HK-2 (cell line): ENCODE results near the gene HOXA6.

Experiments used
- DNase-seq: peaks from one replicate; pipeline ENCODE4 v3.0.0-alpha.2; 2018; ENCODE audit not compliant: unreplicated experiment

HOXA6 gene

GRCh38 chr7:27147199-27148030 lies at the start of gene HOXA6:
HOXA6 (minus strand) TSS chr7:27147774; CDS start chr7:27147749, 25 bp downstream.
- DNase-seq, result peak; percentile 65

- DNase-seq, result peak; percentile 66
Observed at GRCh38 chr7:27196287-27196767, 48.8 kb upstream of the HOXA6 start.

DNA sequence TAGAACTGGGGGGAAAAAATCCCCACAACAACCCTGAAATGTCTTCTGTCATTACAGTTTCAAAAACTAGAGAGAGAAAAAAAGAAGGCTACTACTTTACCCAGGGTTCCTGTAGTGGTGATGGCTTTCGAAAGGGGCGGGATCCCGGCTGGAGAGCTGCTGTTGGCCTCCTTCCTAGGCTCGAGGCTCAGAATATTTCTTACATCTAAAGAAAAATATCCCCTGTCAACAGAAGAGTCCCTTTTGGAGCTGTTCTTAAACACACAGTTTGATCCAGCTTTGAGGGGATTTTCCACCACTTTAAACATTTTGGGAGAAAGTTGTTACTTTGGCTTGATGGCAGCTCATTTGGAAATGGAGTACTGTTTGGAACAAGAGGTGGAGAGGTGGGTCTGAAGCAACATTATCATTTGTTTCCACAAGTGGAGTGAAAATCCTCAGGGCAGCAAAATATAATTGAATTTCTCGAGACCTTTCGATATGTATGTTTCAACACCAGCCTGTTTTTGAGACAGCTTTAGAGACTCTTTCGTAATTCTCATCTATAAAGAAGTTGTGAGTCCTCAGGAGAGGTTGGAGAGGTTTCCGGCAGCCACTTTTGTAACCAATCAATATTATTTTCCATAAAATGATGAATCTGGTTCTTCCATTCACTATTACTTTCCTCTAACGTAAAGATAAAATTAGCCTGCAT lies 47.3 kb upstream of the HOXA6 start:
- DNase-seq, result no peak

- no peak for DNase-seq
Observed at GRCh38 chr7:27194002-27194352, 46.4 kb upstream of the HOXA6 start.

DNA sequence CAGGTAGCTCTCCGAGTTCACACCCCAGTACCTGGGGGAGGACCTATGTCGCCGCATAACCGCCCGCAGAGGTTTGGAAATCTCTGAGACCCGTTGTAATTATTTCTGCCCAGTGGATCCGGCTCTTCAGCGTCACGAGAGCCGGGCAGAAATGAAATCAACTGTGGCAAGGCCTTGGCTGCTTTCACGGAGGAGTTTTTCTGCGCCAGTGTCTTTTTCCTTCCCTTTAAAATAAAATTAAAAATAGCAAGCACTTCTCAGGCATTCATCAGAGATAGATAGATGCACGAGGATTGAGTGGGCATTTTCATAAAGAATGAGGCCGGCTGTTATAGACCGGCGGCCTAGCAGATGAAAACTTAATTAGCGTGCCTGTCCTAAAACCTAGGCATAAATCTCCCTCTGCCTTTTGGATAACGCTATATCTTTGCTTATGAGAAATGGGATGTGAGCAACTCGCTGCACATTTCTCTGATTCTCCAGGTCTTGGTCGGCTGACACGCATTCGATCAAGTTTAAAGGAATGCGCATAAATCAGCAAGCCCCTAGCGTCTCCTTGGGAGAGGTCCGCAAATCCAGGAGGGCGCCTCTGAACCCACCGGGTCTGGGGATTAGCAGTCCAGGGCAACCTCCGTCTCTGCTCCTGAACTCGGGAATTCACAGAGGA lies 45.9 kb upstream of the HOXA6 start:
- DNase-seq, result no peak

DNA sequence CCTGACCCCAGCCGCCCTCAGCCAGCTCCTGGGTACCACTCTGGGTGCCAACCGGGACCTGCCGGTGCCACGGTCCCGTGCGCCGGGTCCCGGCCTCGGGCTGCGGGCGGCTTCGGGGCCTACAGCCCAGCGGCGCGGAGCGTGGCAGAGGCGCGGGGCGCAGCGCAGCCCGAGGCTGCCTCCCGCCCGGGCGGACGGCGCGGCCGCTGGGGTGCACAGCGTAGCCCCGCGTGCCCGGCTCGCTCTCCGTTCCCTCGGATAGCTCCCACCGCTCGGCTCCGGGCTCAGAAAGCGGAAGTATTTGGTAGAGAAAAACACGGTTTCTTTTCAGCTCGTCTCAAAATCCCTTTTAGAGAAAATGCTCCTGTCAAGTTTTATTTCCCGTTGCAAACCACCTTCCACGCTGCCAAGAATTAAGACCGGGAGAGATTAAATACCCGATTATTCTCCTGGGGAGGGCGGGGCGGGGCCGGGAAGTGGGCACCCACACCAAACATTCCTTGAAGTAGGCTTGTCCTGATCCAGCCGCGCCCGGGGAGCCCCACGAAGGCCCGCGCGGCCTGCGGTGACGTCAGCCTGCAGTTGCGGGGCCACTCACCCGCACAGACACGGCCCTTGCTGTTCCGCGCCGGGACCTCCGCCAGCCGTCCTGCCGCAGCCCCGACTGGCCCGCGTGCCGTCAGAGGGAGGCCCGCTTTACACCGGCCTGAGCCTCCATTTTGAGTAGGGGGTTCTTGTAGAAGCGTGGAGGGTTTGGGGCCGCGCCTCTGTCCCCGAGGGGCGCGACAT lies 45.2 kb upstream of the HOXA6 start:
- DNase-seq, result no peak

- no peak for DNase-seq
Observed at GRCh38 chr7:27191833-27192545, 44.4 kb upstream of the HOXA6 start.

- no peak for DNase-seq
Observed at GRCh38 chr7:27191161-27191731, 43.7 kb upstream of the HOXA6 start.

DNA sequence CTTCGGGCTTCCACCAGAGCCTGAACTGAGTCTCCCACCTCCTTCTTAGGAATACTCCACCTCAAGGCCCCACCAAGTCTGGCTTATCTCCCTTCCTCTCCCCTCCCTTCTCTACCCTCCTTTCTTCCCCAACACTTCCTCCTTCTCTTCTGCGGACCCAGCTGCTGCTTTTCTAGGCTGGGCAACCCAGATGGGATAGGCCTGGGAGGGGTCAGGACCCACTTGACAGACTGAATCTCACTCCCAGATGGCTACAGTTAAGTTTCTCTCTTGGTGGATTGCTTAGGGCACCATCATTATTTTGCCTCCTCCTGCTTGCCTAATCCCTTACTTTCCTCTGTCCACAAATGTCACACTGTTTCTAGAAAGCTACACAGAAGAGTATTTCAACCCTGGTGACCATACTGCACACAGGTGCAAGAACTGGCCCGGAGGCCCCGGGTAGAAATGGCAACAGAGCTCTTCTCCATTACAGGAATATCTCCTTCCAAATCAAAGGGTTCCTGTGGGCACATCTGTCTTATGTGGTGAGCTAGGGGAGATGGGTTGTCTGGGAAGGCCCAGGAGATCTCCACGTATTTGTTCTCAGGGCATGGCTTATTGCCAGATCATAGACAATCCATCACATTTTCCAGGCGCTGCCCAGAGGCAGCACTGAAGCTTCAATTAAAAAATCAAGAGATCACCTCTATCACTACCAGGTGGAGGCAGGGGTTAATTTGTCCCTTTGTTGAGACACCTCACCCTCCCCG lies 42.6 kb upstream of the HOXA6 start:
- DNase-seq, result no peak

DNA sequence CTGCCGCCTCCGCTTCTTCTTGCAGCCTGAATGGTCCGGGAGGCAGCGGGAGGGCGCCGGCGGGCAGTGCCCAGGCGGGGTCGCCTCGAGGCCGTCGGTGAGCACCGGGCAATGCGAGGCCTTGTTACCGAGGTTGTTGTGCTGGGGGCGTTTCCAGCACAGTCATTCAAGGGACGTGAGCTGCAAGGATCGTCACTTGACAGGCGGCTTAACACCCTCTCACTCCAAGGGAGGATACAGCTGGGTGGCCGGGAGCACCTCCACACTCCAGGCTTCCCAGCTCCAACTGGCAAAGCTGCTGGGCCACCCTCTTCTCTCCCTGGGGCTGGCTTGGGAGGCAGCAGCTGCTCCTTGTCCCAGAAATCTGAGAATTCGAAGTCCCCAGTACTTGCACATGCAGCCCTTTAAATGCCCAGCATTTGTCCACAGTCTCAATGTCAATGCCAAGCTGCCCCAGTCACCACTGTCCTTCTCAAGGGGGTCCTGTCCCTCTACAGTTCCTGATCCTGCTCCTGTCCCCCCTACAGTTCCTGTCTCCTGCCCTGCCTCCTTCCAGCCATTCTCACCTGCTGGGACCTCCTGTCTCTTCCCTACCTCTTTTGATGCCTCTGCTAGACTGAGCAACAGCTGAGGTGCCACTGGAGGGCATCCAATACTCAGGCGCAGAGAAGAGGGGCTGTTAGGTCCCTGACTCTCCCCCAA lies 41.9 kb upstream of the HOXA6 start:
- no peak for DNase-seq

GRCh38 chr7:27188386-27189294 lies 41.1 kb upstream of the HOXA6 start:
- no peak for DNase-seq

DNA sequence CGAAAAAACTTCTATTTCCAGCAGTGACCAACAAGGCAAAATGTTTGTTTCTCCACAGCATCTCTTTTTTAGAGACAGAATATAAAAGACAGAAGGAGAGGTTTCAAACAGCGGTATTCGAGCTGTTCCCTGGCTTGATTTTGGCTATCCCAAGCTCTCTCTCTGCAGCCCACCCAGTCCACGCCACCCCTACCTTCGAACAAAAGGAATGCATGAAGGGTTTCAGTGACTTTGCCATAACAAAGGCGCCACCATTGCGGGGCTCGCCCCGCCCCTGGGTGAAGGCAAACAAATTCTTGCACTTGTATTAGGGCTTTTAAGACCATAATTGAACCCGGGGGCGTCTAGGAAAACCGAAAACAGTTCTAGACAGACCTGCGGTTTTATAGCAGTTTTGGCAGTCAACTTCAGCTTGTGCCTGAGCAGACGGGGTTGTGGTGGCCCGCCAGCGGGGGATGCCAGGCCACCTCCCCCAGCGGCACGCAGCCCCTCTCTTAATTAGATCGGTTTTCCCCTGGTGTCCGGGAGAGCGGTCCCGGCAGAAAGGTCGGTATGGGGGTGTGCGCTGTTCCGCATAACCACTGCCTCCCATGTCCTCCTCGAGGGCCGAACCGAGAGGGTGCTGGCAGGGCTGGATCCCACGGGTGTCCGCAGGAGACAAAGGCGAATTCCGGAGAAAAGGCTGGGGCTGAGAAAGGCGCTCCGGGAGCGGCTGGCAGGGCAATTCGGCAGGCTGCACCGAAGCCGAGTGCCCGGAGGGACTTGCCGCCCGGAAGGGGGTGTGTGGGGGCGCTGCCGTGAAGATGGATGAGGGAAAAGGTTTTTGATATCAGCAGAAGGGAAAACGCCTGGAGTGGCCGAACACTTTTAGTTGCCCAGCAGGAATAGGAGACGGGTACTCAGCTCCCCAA lies 40.2 kb upstream of the HOXA6 start:
- DNase-seq, result no peak

GRCh38 chr7:27186668-27187474 lies 39.3 kb upstream of the HOXA6 start:
- DNase-seq, result no peak

- no peak for DNase-seq
Observed at GRCh38 chr7:27185854-27186667, 38.5 kb upstream of the HOXA6 start.

DNA sequence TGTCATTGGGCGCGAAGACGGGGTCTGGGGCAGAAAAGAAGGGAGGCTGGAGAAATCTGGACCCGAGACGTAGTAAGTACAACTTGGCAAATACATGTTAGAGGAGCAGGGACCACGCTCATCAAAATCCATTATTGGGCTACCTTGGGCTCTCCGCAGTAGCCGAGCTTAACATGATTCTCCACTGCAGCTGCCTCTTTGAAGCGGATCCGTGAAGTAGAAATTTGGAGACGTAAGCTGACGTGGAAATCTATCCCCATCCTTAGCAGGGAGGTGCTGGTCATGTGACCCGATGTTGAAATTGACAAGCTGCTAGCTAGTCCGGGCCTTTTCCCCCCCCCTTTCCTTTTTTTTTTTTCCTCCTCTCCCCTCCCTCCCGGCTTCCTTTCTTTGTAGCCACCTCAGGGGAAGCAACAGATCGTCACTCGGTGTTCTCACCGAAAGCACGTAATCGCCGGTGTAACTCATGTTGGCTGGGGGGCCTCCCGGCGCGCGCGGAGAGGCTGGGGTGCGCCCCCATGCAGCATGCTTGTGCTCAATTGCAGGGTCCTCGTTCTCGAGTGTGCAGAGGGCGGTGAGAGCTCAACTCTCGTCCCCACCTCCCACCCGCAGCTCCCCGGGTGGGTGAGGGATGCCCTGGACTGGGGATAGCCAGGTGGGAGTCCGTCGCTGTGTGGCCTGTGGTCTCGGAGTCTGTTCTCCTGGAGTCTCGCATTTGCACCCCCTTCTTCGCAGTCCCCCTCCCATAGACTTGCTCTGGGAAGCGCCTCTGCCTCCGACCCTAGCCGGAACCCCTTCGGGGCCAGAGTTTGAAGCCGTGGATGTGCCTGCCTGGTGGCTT lies 37.7 kb upstream of the HOXA6 start, which contains the start of gene HOXA11:
Gene HOXA11, minus strand, starts transcription at position 220 of the 841 bp plus-strand sequence. Its CDS starts 88 bp downstream, at position 132.
- no peak for DNase-seq
